ENCODE measurements around the gene CAMK2G. TPM values are rescaled to one million over a fixed set of nuclear protein-coding genes. Genes with fewer than 3 reads are reported as not detected.

The CAMK2G gene
- total RNA-seq, 1 experiment from 2014 or later = 147 TPM

DNA sequence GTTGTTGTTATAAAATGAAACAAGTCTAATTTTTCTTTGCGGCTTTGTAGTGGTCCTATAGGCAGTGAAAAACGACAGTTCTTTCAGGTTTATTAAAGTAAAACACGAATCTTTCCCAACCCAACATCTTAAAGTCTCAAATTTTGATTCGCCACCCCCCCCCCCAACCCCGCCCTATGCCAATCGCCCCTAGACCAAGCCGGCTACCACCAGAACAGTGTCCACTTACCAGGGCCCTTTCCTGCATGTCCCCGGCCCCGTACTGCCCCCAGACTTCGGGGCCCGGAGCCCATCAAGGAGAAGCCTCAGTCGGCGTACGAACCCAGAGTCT, 92.8 kb downstream of the CAMK2G start:
- peaks cover 42% of the 10 kb centered on the region for H3F3A ChIP-seq (ENCODE audit: insufficient read depth, low read depth)
- peak overlapping the region; percentile 90 for H2AFZ ChIP-seq
- H3K9me2 ChIP-seq (ENCODE audit: insufficient read depth) = no peaks in the 10 kb centered on the region
- H3K79me2 ChIP-seq (ENCODE audit: low read depth) = peaks cover 59% of the 10 kb centered on the region
- POLR2A ChIA-PET (ENCODE audit: unreplicated experiment) = interaction anchor here (0.6 to 0.7 kb wide), 3 partner anchors 13 to 1955 kb away, joined by 5 to 7 read pairs (median 6); no protein-coding TSS in a partner anchor
- H3K36me3 ChIP-seq (ENCODE audit: low read depth) = no peaks in the 10 kb centered on the region
- intact Hi-C loops (cut with micrococcal nuclease; ENCODE audit: unreplicated experiment) = no loop called here
- no peaks in the 10 kb centered on the region for H3K27me3 ChIP-seq (ENCODE audit: insufficient read depth, low read depth)
- H3K4me1 ChIP-seq (replicated peaks; ENCODE audit: insufficient read depth) = peaks cover 28% of the 10 kb centered on the region
- no peak for TF ChIP-seq EZH2 (IDR thresholded peaks at IDR 0.05; ENCODE audit: low read depth)
- TF ChIP-seq, protein P1, sequence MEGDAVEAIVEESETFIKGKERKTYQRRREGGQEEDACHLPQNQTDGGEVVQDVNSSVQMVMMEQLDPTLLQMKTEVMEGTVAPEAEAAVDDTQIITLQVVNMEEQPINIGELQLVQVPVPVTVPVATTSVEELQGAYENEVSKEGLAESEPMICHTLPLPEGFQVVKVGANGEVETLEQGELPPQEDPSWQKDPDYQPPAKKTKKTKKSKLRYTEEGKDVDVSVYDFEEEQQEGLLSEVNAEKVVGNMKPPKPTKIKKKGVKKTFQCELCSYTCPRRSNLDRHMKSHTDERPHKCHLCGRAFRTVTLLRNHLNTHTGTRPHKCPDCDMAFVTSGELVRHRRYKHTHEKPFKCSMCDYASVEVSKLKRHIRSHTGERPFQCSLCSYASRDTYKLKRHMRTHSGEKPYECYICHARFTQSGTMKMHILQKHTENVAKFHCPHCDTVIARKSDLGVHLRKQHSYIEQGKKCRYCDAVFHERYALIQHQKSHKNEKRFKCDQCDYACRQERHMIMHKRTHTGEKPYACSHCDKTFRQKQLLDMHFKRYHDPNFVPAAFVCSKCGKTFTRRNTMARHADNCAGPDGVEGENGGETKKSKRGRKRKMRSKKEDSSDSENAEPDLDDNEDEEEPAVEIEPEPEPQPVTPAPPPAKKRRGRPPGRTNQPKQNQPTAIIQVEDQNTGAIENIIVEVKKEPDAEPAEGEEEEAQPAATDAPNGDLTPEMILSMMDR (conservative IDR thresholded peaks at IDR 0.05) = no peak
- peak overlapping the region; percentile 96 for H3K4me2 ChIP-seq
- 0 out of 2 replicates have a peak, but pooled peaks cover 9% of the 10 kb centered on the region for H4K20me1 ChIP-seq (ENCODE audit: insufficient read depth)
- no peaks in the 10 kb centered on the region for H3K9me3 ChIP-seq (ENCODE audit: insufficient read depth, low read depth)
- H3K27ac ChIP-seq = peak overlapping the region; percentile 32; the same call in 1 of the 2 replicates
- BruUV-seq (replicated peaks) = no TSS peak
- CTCF ChIA-PET = no interaction called here
- H3K4me3 ChIP-seq = peak overlapping the region; percentile 74
- no peak for DNase-seq

DNA sequence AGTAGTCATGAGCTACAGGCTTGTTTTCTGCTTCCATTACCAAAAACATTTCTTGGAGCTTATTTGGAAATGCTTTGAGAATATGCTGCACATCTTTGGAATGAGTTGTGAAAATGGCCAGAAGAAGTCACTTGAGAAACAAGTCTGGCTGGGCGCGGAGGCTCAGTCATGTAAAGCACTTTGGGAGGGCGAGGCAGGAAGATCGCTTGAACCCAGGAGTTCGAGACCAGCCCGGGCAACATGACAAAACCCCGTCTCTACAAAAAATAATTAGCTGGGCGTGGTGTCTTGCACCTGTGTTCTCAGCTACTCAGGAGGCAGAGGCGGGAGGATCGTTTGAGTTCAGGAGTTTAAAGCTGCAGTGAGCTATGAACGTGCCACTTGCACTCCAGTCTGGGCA, 93.4 kb downstream of the CAMK2G start:
- Histone ChIP-seq H3K9me3 (ENCODE audit: insufficient read depth, low read depth) (no peaks in the 10 kb centered on the region), H3K9me2 (ENCODE audit: insufficient read depth) (no peaks in the 10 kb centered on the region), H3K4me1 (replicated peaks; ENCODE audit: insufficient read depth) (peaks cover 26% of the 10 kb centered on the region), H3K79me2 (ENCODE audit: low read depth) (peaks cover 54% of the 10 kb centered on the region), H3K27me3 (ENCODE audit: insufficient read depth, low read depth) (no peaks in the 10 kb centered on the region), H4K20me1 (ENCODE audit: insufficient read depth) (0 out of 2 replicates have a peak, but pooled peaks cover 4% of the 10 kb centered on the region), H3K4me2 (peak overlapping the region; percentile 96), H3K27ac (no peak overlapping the region), H3K36me3 (ENCODE audit: low read depth) (no peaks in the 10 kb centered on the region), H3F3A (ENCODE audit: insufficient read depth, low read depth) (peaks cover 41% of the 10 kb centered on the region), H2AFZ (peak overlapping the region; percentile 90; the same call in 1 of the 2 replicates), H3K4me3 (peak overlapping the region; percentile 74)
- intact Hi-C loops (cut with micrococcal nuclease; ENCODE audit: unreplicated experiment) = no loop called here
- ChIA-PET CTCF (no interaction called here), POLR2A (ENCODE audit: unreplicated experiment) (interaction anchor here (0.6 to 0.7 kb wide), 2 partner anchors 13 to 1954 kb away, joined by 5 to 7 read pairs; no protein-coding TSS in a partner anchor)
- TSS peak; percentile 56 for BruUV-seq (replicated peaks)
- no peak for TF ChIP-seq EZH2 (IDR thresholded peaks at IDR 0.05; ENCODE audit: low read depth)
- TF ChIP-seq, protein P1 (conservative IDR thresholded peaks at IDR 0.05) = no peak
- DNase-seq = no peak

DNA sequence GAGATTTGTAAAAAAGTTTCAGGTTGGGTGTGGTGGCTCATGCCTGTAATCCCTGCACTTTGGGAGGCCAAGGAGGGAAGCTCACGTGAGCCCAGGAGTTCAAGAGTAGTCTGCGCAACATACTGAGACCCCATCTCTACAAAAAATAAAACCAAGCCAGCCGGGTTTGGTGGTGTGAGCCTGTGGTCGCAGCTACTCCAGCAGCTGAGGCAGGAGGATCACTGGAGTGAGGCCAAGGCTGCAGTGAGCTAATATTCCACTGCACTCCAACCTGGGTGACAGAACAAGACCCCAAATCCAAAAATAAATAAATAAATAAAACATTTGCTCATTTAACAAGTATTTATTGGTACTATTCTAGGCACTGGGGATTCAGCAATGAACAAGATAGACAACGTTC, 94.1 kb downstream of the CAMK2G start:
- H3K9me2 ChIP-seq (ENCODE audit: insufficient read depth) = no peaks in the 10 kb centered on the region
- H3K36me3 ChIP-seq (ENCODE audit: low read depth) = no peaks in the 10 kb centered on the region
- peak overlapping the region; percentile 74; the same call in 1 of the 2 replicates for H3K4me3 ChIP-seq
- H3K9me3 ChIP-seq (ENCODE audit: insufficient read depth, low read depth) = no peaks in the 10 kb centered on the region
- H3K4me1 ChIP-seq (replicated peaks; ENCODE audit: insufficient read depth) = peaks cover 26% of the 10 kb centered on the region
- H3K4me2 ChIP-seq = peak overlapping the region; percentile 96
- no peaks in the 10 kb centered on the region for H3K27me3 ChIP-seq (ENCODE audit: insufficient read depth, low read depth)
- CTCF ChIA-PET = no interaction called here
- no peak for DNase-seq
- no peak overlapping the region for H2AFZ ChIP-seq
- peaks cover 5% of the 10 kb centered on the region; the same call in 1 of the 2 replicates for H4K20me1 ChIP-seq (ENCODE audit: insufficient read depth)
- POLR2A ChIA-PET (ENCODE audit: unreplicated experiment) = no interaction called here
- no TSS peak for BruUV-seq (replicated peaks)
- H3K79me2 ChIP-seq (ENCODE audit: low read depth) = peaks cover 50% of the 10 kb centered on the region
- H3K27ac ChIP-seq = no peak overlapping the region
- intact Hi-C loops (cut with micrococcal nuclease; ENCODE audit: unreplicated experiment) = no loop called here
- TF ChIP-seq, protein P1 (conservative IDR thresholded peaks at IDR 0.05) = no peak
- no peak for TF ChIP-seq EZH2 (IDR thresholded peaks at IDR 0.05; ENCODE audit: low read depth)
- H3F3A ChIP-seq (ENCODE audit: insufficient read depth, low read depth) = peaks cover 39% of the 10 kb centered on the region
